Mucosa of descending colon (tissue), 3 donors: ENCODE data around the gene CAPN15. TPM values are rescaled to one million over a fixed set of nuclear protein-coding genes. Genes with fewer than 3 reads are reported as not detected.

Experiments used
- ATAC-seq: fragments of 200-7000 bp; cut with Tn5 transposase; one replicate; pipeline ENCODE4 v1.9.1; 2020; ENCODE audit warnings: mild to moderate bottlenecking, moderate library complexity
- DNase-seq, 3 donors: peaks; one replicate each; pipeline ENCODE4 v3.0.0-alpha.2; 2020
- H3K36me3 ChIP-seq: fragments of 200-600 bp; one replicate; pipeline ENCODE4 v1.8.0; 2021; ENCODE audit warnings: low read depth, mild to moderate bottlenecking
- H3K4me1 ChIP-seq: fragments of 200-600 bp; one replicate; pipeline ENCODE4 v1.8.0; 2021; ENCODE audit warnings: low read depth, mild to moderate bottlenecking
- H3K4me3 ChIP-seq: fragments of 200-600 bp; one replicate; pipeline ENCODE4 v1.8.0; 2021; ENCODE audit warnings: mild to moderate bottlenecking
- H3K9me3 ChIP-seq: fragments of 200-600 bp; one replicate; pipeline ENCODE4 v1.8.0; 2021; ENCODE audit warnings: mild to moderate bottlenecking
- intact Hi-C, 2 donors: fragments of 100-400 bp; cut with DNase I in 1 of 2; cut with micrococcal nuclease in 1 of 2; formaldehyde crosslinking; loops; one replicate each; pipeline versions ENCODE4 v1.11.0 to v1.11.1; 2022; cut with DNase I, micrococcal nuclease
- total RNA-seq, 3 donors: library from RNA; stranded (reverse); fragmentation: NEBNext Ultra II Directional in 2 of 3; extraction: Animal tissue kit (Norgen Biotek cat#: 25700) in 2 of 3; gene quantifications; one replicate each; pipeline versions ENCODE4 v1.2.1 to v1.2.4, GENCODE V29; 2021 to 2023
- TF ChIP-seq, protein P1 (sequence below): fragments of 200-600 bp; IDR thresholded peaks from one replicate; pipeline ENCODE4 v1.8.0; 2022; ENCODE audit warnings: antibody characterized with exemption, mild to moderate bottlenecking
- donor health status: DM: no; HTN: no; CAD: no; lungs with moderate emphysema.
- donor health status: DM: no; HTN: no; CAD: no.
- donor health status: DM: no; HTN: yes; CAD: no.

Gene CAPN15
- total RNA-seq, 3 donors from 2014 or later, result 73.5 to 110 (median 109) TPM

GRCh38 chr16:586047-586644, 58.6 kb downstream of the CAPN15 start:
- Histone ChIP-seq H3K9me3 (no peaks in the 10 kb centered on the region), H3K36me3 (no peaks in the 10 kb centered on the region), H3K4me3 (no peak overlapping the region), H3K4me1 (peaks cover 14% of the 10 kb centered on the region)
- TF ChIP-seq, protein P1, sequence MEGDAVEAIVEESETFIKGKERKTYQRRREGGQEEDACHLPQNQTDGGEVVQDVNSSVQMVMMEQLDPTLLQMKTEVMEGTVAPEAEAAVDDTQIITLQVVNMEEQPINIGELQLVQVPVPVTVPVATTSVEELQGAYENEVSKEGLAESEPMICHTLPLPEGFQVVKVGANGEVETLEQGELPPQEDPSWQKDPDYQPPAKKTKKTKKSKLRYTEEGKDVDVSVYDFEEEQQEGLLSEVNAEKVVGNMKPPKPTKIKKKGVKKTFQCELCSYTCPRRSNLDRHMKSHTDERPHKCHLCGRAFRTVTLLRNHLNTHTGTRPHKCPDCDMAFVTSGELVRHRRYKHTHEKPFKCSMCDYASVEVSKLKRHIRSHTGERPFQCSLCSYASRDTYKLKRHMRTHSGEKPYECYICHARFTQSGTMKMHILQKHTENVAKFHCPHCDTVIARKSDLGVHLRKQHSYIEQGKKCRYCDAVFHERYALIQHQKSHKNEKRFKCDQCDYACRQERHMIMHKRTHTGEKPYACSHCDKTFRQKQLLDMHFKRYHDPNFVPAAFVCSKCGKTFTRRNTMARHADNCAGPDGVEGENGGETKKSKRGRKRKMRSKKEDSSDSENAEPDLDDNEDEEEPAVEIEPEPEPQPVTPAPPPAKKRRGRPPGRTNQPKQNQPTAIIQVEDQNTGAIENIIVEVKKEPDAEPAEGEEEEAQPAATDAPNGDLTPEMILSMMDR, result no peak
- ATAC-seq, result no peak
- no peak for DNase-seq
- intact Hi-C loops, result no loop called here

DNA sequence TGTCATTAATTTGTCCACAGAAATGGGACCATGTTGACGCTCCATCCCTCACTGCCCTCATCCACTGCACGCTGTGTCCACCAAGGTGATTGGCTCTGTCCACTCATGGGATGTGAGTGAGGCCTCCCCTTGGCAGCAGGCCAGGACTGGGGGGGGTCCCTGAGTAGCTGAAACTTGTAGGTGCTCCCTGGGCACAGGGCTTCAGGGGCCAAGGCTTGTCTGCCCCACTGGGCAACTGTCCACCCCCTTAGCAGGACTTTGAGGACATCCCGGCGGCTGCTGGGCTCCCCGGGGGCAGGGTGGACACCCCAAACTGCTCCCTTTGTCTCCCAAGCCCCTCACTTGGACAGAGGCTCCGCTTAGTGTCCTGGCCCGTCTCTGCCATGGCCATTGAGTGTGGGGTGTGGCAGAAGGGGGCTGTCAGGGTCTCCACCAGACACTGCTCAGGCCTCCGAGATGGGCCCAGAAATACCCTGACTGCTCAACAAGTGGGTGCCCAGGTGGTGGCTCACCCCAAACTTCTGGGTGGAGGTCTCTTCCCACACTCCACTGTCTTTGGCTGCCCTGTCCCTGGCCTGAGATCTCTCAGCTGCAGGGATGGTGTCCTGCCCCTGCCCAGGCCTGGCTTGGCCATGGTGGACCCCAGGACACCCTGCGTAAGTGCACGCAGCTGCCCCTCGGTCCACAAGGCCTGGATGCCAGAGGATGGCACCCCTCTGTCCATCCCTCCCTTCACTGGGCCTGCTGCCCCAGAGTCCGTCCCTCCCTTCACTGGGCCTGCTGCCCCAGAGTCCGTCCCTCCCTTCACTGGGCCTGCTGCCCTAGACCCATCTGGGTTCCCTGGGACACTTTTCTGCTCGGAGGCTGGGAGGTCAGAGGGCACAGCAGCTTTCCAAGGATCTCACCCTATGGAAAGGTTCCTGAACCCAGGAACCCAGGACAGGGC, 59.4 kb downstream of the CAPN15 start:
- Histone ChIP-seq H3K4me1 (peaks cover 22% of the 10 kb centered on the region), H3K36me3 (no peaks in the 10 kb centered on the region), H3K4me3 (no peak overlapping the region), H3K9me3 (no peaks in the 10 kb centered on the region)
- DNase-seq, result peak in 1 of 3 donors; percentile 59
- intact Hi-C loops, result no loop called here
- ATAC-seq, result no peak
- TF ChIP-seq, protein P1, result no peak

DNA sequence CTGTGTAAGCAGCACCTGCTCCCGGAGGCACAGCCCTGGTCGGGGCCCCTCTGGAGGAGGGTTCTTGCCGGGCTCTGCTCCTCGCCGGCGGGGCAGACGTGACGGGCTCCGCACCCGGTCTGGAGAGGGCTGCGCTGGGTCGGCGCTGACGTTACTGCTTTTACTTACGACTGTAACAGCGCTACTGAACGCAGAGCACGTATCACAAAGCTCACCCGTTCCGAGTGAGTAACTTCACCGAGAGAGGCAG, 61.1 kb downstream of the CAPN15 start:
- no peaks in the 10 kb centered on the region for H3K9me3 ChIP-seq
- H3K4me3 ChIP-seq, result peak overlapping the region; percentile 90
- intact Hi-C loops, result no loop called here
- TF ChIP-seq, protein P1, result no peak
- H3K36me3 ChIP-seq, result no peaks in the 10 kb centered on the region
- H3K4me1 ChIP-seq, result peaks cover 39% of the 10 kb centered on the region
- ATAC-seq (peak; percentile 0), DNase-seq (peak; percentile 53 to 80 (median 72))

GRCh38 chr16:588889-589657, 61.6 kb downstream of the CAPN15 start:
- TF ChIP-seq, protein P1, result no peak
- Histone ChIP-seq H3K4me1 (peaks cover 40% of the 10 kb centered on the region), H3K9me3 (no peaks in the 10 kb centered on the region), H3K36me3 (no peaks in the 10 kb centered on the region), H3K4me3 (peak overlapping the region; percentile 90)
- DNase-seq, result peak; percentile 98 to 99 (median 99)
- intact Hi-C loops, result no loop called here
- ATAC-seq, result peak; percentile 79

DNA sequence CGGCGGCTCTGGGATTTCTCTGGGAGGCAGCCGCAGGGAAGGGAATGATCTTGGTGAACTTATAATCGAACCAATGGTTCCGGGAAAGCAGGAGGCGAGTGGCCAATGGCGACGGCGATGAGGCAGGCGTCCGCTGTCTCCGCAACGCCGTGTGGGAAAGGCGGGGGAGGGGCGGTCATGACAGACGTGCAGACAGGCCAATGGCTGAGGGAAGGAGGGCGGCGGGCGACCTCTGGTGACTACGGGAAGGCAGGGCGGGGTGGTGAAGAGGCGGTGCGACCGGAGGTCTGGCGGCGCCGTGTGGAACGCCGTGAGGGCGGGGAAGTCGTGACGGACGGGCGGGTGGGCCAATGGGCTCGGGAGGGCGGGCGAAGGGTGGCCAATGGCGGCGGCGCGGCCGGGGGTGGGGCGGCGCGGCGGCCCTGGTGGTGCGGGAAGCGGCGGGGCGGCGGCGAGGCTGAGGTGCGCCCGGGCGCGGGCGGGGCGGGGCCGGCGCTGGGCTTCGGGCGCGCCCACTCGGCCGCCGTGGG, 62.2 kb downstream of the CAPN15 start, which contains the start of gene RAB40C:
TSS of gene RAB40C (plus strand) at position 409 of the 530 bp plus-strand sequence. CDS start 226 bp downstream, outside the sequence.
- Histone ChIP-seq H3K36me3 (no peaks in the 10 kb centered on the region), H3K4me1 (peaks cover 45% of the 10 kb centered on the region), H3K9me3 (no peaks in the 10 kb centered on the region), H3K4me3 (peak within 1 kb of the TSS; percentile 90)
- ATAC-seq (peak; percentile 82), DNase-seq (peak; percentile 99 to 100 (median 99))
- TF ChIP-seq, protein P1, result peak; percentile 28
- intact Hi-C loops, result loop anchor here in 1 of 2 donors (10.0 kb wide), 1 partner anchor 65 kb away; no protein-coding TSS in a partner anchor
